ENCODE results near the gene KCNG2. TPM values are rescaled to one million over a fixed set of nuclear protein-coding genes. Genes with fewer than 3 reads are reported as not detected.

The KCNG2 gene
- total RNA-seq, 4 donors from 2014 or later = 0.60 to 0.84 (median 0.78) TPM; not detected in 1

GRCh38 chr18:79756826-79757225 is 40.9 kb upstream of the KCNG2 start:
- no peak for DNase-seq (ENCODE audit: low spot score in 2 of 2)
- 94 to 95% methylated on average over 11 of the region's 11 CpGs for WGBS, 2 donors
- TF ChIP-seq POLR2A (IDR thresholded peaks at IDR 0.05) = no peak
- TF ChIP-seq CTCF (IDR thresholded peaks at IDR 0.05) = no peak
- TF ChIP-seq EP300 (IDR thresholded peaks at IDR 0.05) = no peak

GRCh38 chr18:79760348-79760747 is 37.4 kb upstream of the KCNG2 start:
- DNase-seq (ENCODE audit: low spot score in 2 of 2) = no peak
- Histone ChIP-seq H3K4me1 (no peaks in the 10 kb centered on the region), H3K27ac (no peak overlapping the region), H3K27me3 (no peaks in the 10 kb centered on the region), H3K4me3 (no peak overlapping the region), H3K36me3 (peaks cover 0 to 20% (median 0%) of the 10 kb centered on the region in 3 donors), H3K9me3 (peaks cover 0 to 57% (median 0%) of the 10 kb centered on the region in 4 donors)
- WGBS, 2 donors = 49 to 50% methylated on average over 1 of the region's 1 CpG
- TF ChIP-seq EP300 (IDR thresholded peaks at IDR 0.05) = no peak
- TF ChIP-seq POLR2A (IDR thresholded peaks at IDR 0.05) = no peak
- TF ChIP-seq CTCF (IDR thresholded peaks at IDR 0.05) = no peak

More at GRCh38 chr18:79756826-79757225, 40.9 kb upstream of the KCNG2 start:
- Histone ChIP-seq H3K27ac (no peak overlapping the region), H3K4me1 (no peaks in the 10 kb centered on the region), H3K9me3 (peaks cover 0 to 49% (median 0%) of the 10 kb centered on the region in 4 donors), H3K36me3 (peaks cover 0 to 45% (median 0%) of the 10 kb centered on the region in 3 donors), H3K27me3 (no peaks in the 10 kb centered on the region), H3K4me3 (no peak overlapping the region)

GRCh38 chr18:79760881-79761280 is 36.9 kb upstream of the KCNG2 start:
- DNase-seq (ENCODE audit: low spot score in 2 of 2) = no peak
- H3K4me3 ChIP-seq = no peak overlapping the region
- H3K9me3 ChIP-seq = peaks cover 0 to 57% (median 0%) of the 10 kb centered on the region in 4 donors
- no peaks in the 10 kb centered on the region for H3K27me3 ChIP-seq
- H3K36me3 ChIP-seq = peaks cover 0 to 14% (median 0%) of the 10 kb centered on the region in 3 donors
- TF ChIP-seq POLR2A (IDR thresholded peaks at IDR 0.05) (no peak), EP300 (IDR thresholded peaks at IDR 0.05) (no peak), CTCF (IDR thresholded peaks at IDR 0.05) (no peak)
- H3K4me1 ChIP-seq = no peaks in the 10 kb centered on the region
- H3K27ac ChIP-seq = no peak overlapping the region
- WGBS, 2 donors = 88 to 91% methylated on average over 1 of the region's 1 CpG

GRCh38 chr18:79763407-79763806 is 34.3 kb upstream of the KCNG2 start:
- TF ChIP-seq CTCF (IDR thresholded peaks at IDR 0.05) = no peak
- no peak for TF ChIP-seq POLR2A (IDR thresholded peaks at IDR 0.05)
- no peak for TF ChIP-seq EP300 (IDR thresholded peaks at IDR 0.05)
- peaks cover 0 to 57% (median 6%) of the 10 kb centered on the region in 4 donors for H3K9me3 ChIP-seq
- H3K27ac ChIP-seq = no peak overlapping the region
- H3K27me3 ChIP-seq = no peaks in the 10 kb centered on the region
- H3K36me3 ChIP-seq = no peaks in the 10 kb centered on the region
- no peak for DNase-seq (ENCODE audit: low spot score in 2 of 2)
- H3K4me1 ChIP-seq = no peaks in the 10 kb centered on the region
- no peak overlapping the region for H3K4me3 ChIP-seq

GRCh38 chr18:79764131-79764530 is 33.6 kb upstream of the KCNG2 start:
- H3K27me3 ChIP-seq = no peaks in the 10 kb centered on the region
- DNase-seq (ENCODE audit: low spot score in 2 of 2) = no peak
- no peak overlapping the region for H3K27ac ChIP-seq
- peaks cover 0 to 57% (median 7%) of the 10 kb centered on the region in 4 donors for H3K9me3 ChIP-seq
- no peaks in the 10 kb centered on the region for H3K36me3 ChIP-seq
- 79 to 89% methylated on average over 3 to 4 of the region's 6 CpGs for WGBS, 2 donors
- H3K4me3 ChIP-seq = no peak overlapping the region
- TF ChIP-seq POLR2A (IDR thresholded peaks at IDR 0.05) = no peak
- no peak for TF ChIP-seq EP300 (IDR thresholded peaks at IDR 0.05)
- TF ChIP-seq CTCF (IDR thresholded peaks at IDR 0.05) = no peak
- no peaks in the 10 kb centered on the region for H3K4me1 ChIP-seq

Data from tibial nerve (tissue), 4 donors.